H1 (cell line): ENCODE results near the gene MOB4. TPM values are rescaled to one million over a fixed set of nuclear protein-coding genes. Genes with fewer than 3 reads are reported as not detected.

Source experiments
- ASH2L ChIP-seq: fragments of 200-600, 300-600 bp; sonication (generic); IDR thresholded peaks from one replicate; pipeline ENCODE4 v1.7.1; 2017; ENCODE audit warnings: low read length
- CHD2 ChIP-seq: IDR thresholded peaks from 2 replicates; pipeline ENCODE4 v1.6.1; 2012; ENCODE audit warnings: low read length, improper control_type of control experiment
- CREB1 ChIP-seq: IDR thresholded peaks from 2 replicates; pipeline ENCODE4 v1.6.1; 2012; ENCODE audit warnings: inconsistent platforms
- CTCF ChIP-seq, 3 experiments: IDR thresholded peaks; 1 replicate in 2 of 3; 2 replicates in 1 of 3; pipeline versions ENCODE4 v1.5.1 to v1.6.1; 2011; ENCODE audit warnings: low read length in 3 of 3, mild to moderate bottlenecking in 3 of 3, inconsistent platforms in 2 of 3, low read depth in 1 of 3, moderate library complexity in 1 of 3; ENCODE audit not compliant: insufficient read depth in 1 of 3; ENCODE audit errors: control extremely low read depth in 1 of 3
- EGR1 ChIP-seq: IDR thresholded peaks from 2 replicates; pipeline ENCODE4 v1.6.1; 2011; ENCODE audit warnings: low read depth, low read length, borderline replicate concordance
- JUN ChIP-seq: IDR thresholded peaks from 2 replicates; pipeline ENCODE4 v1.6.1; 2011; ENCODE audit warnings: low read depth, mild to moderate bottlenecking, improper control_type of control experiment, low read length
- POLR2AphosphoS5 ChIP-seq: IDR thresholded peaks from 2 replicates; pipeline ENCODE4 v1.6.1; 2011; ENCODE audit warnings: low read depth, low read length
- RAD21 ChIP-seq, 2 experiments: IDR thresholded peaks in 1 of 2; conservative IDR thresholded peaks in 1 of 2; 2 replicates each; pipeline ENCODE4 v1.6.1; 2011; ENCODE audit warnings: low read depth in 2 of 2, low read length in 2 of 2, improper control_type of control experiment in 1 of 2, inconsistent platforms in 1 of 2, mild to moderate bottlenecking in 1 of 2, moderate library complexity in 1 of 2
- polyA plus RNA-seq, 7 experiments: library from polyadenylated mRNA; depleted of rRNA in 3 of 7; stranded (reverse) in 5 of 7; unstranded in 2 of 7; fragments of >200 nt in 5 of 7; fragments of 200-250 nt in 2 of 7; gene quantifications; 1 replicate in 5 of 7; 2 replicates in 1 of 7; 4 replicates in 1 of 7; pipeline versions ENCODE4 v1.2.1 to v1.2.3, GENCODE V29; 2011 to 2013; ENCODE audit warnings: missing spikeins in 2 of 7, mixed read lengths in 2 of 7
- total RNA-seq: library from RNA; stranded (reverse); fragmentation: NEBNext Ultra II Directional; extraction: Animal tissue kit (Norgen Biotek cat#: 25700); gene quantifications from 2 replicates; pipeline ENCODE4 v1.2.1, GENCODE V29; 2021
- TF ChIP-seq, protein P1 (sequence below): IDR thresholded peaks from 2 replicates; pipeline ENCODE4 v1.6.1; 2012; ENCODE audit warnings: inconsistent platforms

The MOB4 gene
- total and polyA plus RNA-seq, 2 of the 8 experiments (the other 6 are each of a cell fraction or from before 2014, with no cell fraction given): 51.5 to 54.2 TPM

- TF ChIP-seq CHD2 (no peak), ASH2L (no peak), RAD21 (IDR thresholded peaks at IDR 0.05 in 1 of 2, conservative IDR thresholded peaks at IDR 0.05 in 1 of 2; ENCODE audit: low read depth in 2 of 2, low read length in 2 of 2) (no peak), POLR2AphosphoS5 (no peak), EGR1 (no peak), CREB1 (no peak), JUN (no peak), CTCF (IDR thresholded peaks at IDR 0.05; ENCODE audit: control extremely low read depth in 1 of 3, insufficient read depth in 1 of 3, low read depth in 1 of 3, low read length in 3 of 3) (no peak)
- TF ChIP-seq, protein P1, sequence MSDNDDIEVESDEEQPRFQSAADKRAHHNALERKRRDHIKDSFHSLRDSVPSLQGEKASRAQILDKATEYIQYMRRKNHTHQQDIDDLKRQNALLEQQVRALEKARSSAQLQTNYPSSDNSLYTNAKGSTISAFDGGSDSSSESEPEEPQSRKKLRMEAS: no peak
Measured at GRCh38 chr2:197596766-197597165, 80.9 kb downstream of the MOB4 start (continued).
